GM12874 (cell line): ENCODE data around the gene NEU2.
A peak's percentile ranks its signal among the peaks of the same experiment; 100 is the strongest.

Experiments used
- CTCF ChIP-seq: IDR thresholded peaks from 2 replicates; pipeline ENCODE4 v1.5.1; 2011; ENCODE audit warnings: low read depth, mild to moderate bottlenecking, control low read depth, low read length, moderate library complexity; ENCODE audit not compliant: insufficient read depth

The NEU2 gene

GRCh38 chr2:232997749-232998665 is 34.5 kb upstream of the NEU2 start:
- TF ChIP-seq CTCF: no peak

- no peak for TF ChIP-seq CTCF
Measured at GRCh38 chr2:232998666-232998985, 33.8 kb upstream of the NEU2 start.

- TF ChIP-seq CTCF: 0 out of 2 replicates have a peak, but pooled peaks have one; percentile 17
Measured at GRCh38 chr2:232999354-232999753, 33.1 kb upstream of the NEU2 start.

GRCh38 chr2:233000886-233001750 is 31.4 kb upstream of the NEU2 start:
- TF ChIP-seq CTCF: no peak

- no peak for TF ChIP-seq CTCF
Measured at GRCh38 chr2:233002829-233003657, 29.4 kb upstream of the NEU2 start.

GRCh38 chr2:233003658-233004555 is 28.6 kb upstream of the NEU2 start:
- TF ChIP-seq CTCF: no peak
